Peyer's patch (tissue), 4 donors: ENCODE results near the gene PRDX1. TPM values are rescaled to one million over a fixed set of nuclear protein-coding genes. Genes with fewer than 3 reads are reported as not detected.
"Not testable (repeated sequence)": the region's sequence is repeated elsewhere in the genome, so short reads cannot be mapped to it uniquely, and the experiment has no call there.

ENCODE experiments used
- DNase-seq, 3 donors: peaks; one replicate each; pipeline ENCODE4 v3.0.0-alpha.2; 2017 to 2019
- H3K27ac ChIP-seq, 4 donors: fragments of 200-600 bp; sonication (generic); one replicate each; pipeline ENCODE4 v1.5.1; 2016 to 2019
- H3K27me3 ChIP-seq, 2 donors: fragments of 200-600 bp; sonication (generic); one replicate each; pipeline ENCODE4 v1.5.1; 2019
- H3K36me3 ChIP-seq, 3 donors: fragments of 200-600 bp; sonication (generic); one replicate each; pipeline ENCODE4 v1.5.1; 2016 to 2019
- H3K4me1 ChIP-seq, 4 donors: fragments of 200-600 bp; sonication (generic); one replicate each; pipeline ENCODE4 v1.5.1; 2016 to 2019
- H3K4me3 ChIP-seq, 4 donors: fragments of 200-600 bp; sonication (generic); 1 replicate in 3 of 4; 2 replicates in 1 of 4; pipeline ENCODE4 v1.5.1; 2016 to 2019; ENCODE audit warnings: mild to moderate bottlenecking in 1 of 4
- H3K9me3 ChIP-seq, 4 donors: fragments of 200-600 bp; sonication (generic); one replicate each; pipeline ENCODE4 v1.5.1; 2016 to 2019; ENCODE audit warnings: mild to moderate bottlenecking in 1 of 4
- CTCF ChIP-seq, 6 experiments: fragments of 450-650 bp in 4 of 6; fragments of 200-600 bp in 2 of 6; sonication (generic) in 1 of 6; IDR thresholded peaks; one replicate each; pipeline ENCODE4 v1.5.1; 2017 to 2019; ENCODE audit warnings: antibody characterized with exemption in 6 of 6, mild to moderate bottlenecking in 3 of 6, moderate library complexity in 1 of 6
- POLR2A ChIP-seq, 2 donors: fragments of 450-650 bp; IDR thresholded peaks; one replicate each; pipeline ENCODE4 v1.5.1; 2017; ENCODE audit warnings: antibody characterized with exemption in 2 of 2, mild to moderate bottlenecking in 2 of 2, moderate library complexity in 2 of 2
- total RNA-seq, 4 donors: library from RNA; depleted of rRNA; stranded (reverse); fragments of >200 nt; gene quantifications; one replicate each; pipeline ENCODE4 v1.1.0, GENCODE V29; 2016

Gene PRDX1
- total RNA-seq, 4 donors from 2014 or later, result 214 to 501 (median 292) TPM

GRCh38 chr1:45491487-45492260 lies 30.0 kb downstream of the PRDX1 start:
- Histone ChIP-seq H3K27me3 (no peaks in the 10 kb centered on the region), H3K36me3 (no peaks in the 10 kb centered on the region), H3K9me3 (no peaks in the 10 kb centered on the region), H3K27ac (peak overlapping the region in 2 of 4 donors; percentile 17 to 88), H3K4me1 (peaks cover 0 to 10% (median 0%) of the 10 kb centered on the region in 4 donors), H3K4me3 (peak overlapping the region; percentile 43 to 99 (median 88))
- no peak for DNase-seq
- no peak for TF ChIP-seq CTCF (IDR thresholded peaks at IDR 0.05)
- no peak for TF ChIP-seq POLR2A (IDR thresholded peaks at IDR 0.05)

- TF ChIP-seq POLR2A (IDR thresholded peaks at IDR 0.05), result peak; percentile 91 to 96
- TF ChIP-seq CTCF (IDR thresholded peaks at IDR 0.05), result peak in 5 of 6 experiments; percentile 4 to 57 (median 52)
- Histone ChIP-seq H3K4me3 (peak within 1 kb of the TSS; percentile 85 to 99 (median 88)), H3K36me3 (no peaks in the 10 kb centered on the region), H3K4me1 (peaks cover 0 to 10% (median 0%) of the 10 kb centered on the region in 4 donors), H3K27ac (peak within 1 kb of the TSS; percentile 79 to 88 (median 86)), H3K9me3 (no peaks in the 10 kb centered on the region), H3K27me3 (no peaks in the 10 kb centered on the region)
- peak; percentile 97 to 99 (median 98) for DNase-seq
Measured at GRCh38 chr1:45490626-45491486, 30.8 kb downstream of the PRDX1 start, which contains the start of gene TESK2. TSS of gene TESK2 (minus strand) at chr1:45491163. CDS start at chr1:45457785, 33,378 bp downstream.

- Histone ChIP-seq H3K27me3 (no peaks in the 10 kb centered on the region), H3K4me1 (peaks cover 0 to 10% (median 0%) of the 10 kb centered on the region in 4 donors), H3K4me3 (peak overlapping the region; percentile 85 to 99 (median 88)), H3K27ac (peak overlapping the region; percentile 79 to 88 (median 86)), H3K36me3 (no peaks in the 10 kb centered on the region), H3K9me3 (no peaks in the 10 kb centered on the region)
- no peak for TF ChIP-seq CTCF (IDR thresholded peaks at IDR 0.05)
- no peak for TF ChIP-seq POLR2A (IDR thresholded peaks at IDR 0.05)
- DNase-seq, result no peak
Measured at GRCh38 chr1:45490121-45490625, 31.5 kb downstream of the PRDX1 start.

GRCh38 chr1:45489379-45489778 lies 32.3 kb downstream of the PRDX1 start:
- peak overlapping the region in 3 of 4 donors; percentile 85 to 99 (median 87) for H3K4me3 ChIP-seq
- H3K27me3 ChIP-seq, H3K9me3 ChIP-seq, H3K36me3 ChIP-seq, H3K27ac ChIP-seq, H3K4me1 ChIP-seq, DNase-seq: not testable (repeated sequence)

GRCh38 chr1:45488666-45489377 lies 32.9 kb downstream of the PRDX1 start:
- TF ChIP-seq CTCF (IDR thresholded peaks at IDR 0.05), result no peak
- no peak overlapping the region for H3K27ac ChIP-seq
- H3K4me3 ChIP-seq, result peak overlapping the region in 1 of 4 donors; percentile 85
- H3K9me3 ChIP-seq, result no peaks in the 10 kb centered on the region
- DNase-seq, result no peak
- H3K36me3 ChIP-seq, result no peaks in the 10 kb centered on the region
- no peaks in the 10 kb centered on the region for H3K27me3 ChIP-seq
- peaks cover 0 to 10% (median 0%) of the 10 kb centered on the region in 4 donors for H3K4me1 ChIP-seq
